GM18861 (cell line): Measurements from ENCODE around the gene SPATC1L.

Source experiments
- ATAC-seq: cut with Tn5 transposase; IDR thresholded peaks from one replicate; pipeline ENCODE4 v1.9.1; 2021; ENCODE audit not compliant: unreplicated experiment

SPATC1L gene

DNA sequence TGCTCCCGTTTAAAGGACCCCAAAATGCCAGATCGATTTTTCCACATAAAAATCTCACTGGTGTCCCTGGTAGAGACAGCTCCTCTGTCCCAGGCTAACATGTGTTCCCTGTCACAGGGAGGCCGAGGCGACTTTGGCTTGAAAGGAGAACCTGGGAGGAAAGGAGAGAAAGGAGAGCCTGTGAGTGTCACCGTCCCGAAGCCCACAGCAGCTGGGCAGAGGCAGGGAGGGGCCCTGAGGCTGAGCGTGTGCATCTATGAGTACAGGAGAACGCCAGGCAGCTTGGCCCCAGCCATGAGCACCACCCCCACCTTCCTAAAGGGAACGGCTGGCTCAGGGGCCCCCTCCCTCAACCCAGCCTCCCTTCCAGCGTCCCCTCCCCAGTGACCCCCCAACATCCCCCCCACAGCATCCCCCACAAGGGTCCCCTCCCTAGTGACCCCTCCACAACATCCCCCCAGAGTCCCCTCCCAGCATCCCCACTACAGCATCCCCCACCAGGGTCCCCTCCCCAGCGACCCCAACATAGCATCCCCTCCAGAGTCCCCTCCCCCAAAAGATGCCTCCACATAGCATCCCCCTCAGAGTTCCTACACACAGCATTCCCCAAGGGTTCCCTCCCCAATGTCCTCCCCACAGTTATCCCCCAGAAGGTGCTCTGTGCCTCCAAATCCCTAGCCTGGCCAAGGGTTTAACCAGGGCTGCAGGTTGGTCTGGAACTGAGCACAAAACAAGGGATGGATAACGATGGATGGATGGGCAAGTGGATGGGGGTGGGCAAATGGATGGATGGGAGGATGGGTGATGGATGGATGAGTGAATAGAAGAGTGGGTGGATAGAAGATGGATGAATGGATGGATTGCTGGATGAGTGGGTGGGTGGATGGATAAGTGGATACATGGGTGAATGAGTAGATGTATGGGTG, 61.2 kb downstream of the SPATC1L start:
- no peak for ATAC-seq

- ATAC-seq, result no peak
These were observed 62.0 kb downstream of the SPATC1L start for GRCh38 chr21:46122237-46122671.

DNA sequence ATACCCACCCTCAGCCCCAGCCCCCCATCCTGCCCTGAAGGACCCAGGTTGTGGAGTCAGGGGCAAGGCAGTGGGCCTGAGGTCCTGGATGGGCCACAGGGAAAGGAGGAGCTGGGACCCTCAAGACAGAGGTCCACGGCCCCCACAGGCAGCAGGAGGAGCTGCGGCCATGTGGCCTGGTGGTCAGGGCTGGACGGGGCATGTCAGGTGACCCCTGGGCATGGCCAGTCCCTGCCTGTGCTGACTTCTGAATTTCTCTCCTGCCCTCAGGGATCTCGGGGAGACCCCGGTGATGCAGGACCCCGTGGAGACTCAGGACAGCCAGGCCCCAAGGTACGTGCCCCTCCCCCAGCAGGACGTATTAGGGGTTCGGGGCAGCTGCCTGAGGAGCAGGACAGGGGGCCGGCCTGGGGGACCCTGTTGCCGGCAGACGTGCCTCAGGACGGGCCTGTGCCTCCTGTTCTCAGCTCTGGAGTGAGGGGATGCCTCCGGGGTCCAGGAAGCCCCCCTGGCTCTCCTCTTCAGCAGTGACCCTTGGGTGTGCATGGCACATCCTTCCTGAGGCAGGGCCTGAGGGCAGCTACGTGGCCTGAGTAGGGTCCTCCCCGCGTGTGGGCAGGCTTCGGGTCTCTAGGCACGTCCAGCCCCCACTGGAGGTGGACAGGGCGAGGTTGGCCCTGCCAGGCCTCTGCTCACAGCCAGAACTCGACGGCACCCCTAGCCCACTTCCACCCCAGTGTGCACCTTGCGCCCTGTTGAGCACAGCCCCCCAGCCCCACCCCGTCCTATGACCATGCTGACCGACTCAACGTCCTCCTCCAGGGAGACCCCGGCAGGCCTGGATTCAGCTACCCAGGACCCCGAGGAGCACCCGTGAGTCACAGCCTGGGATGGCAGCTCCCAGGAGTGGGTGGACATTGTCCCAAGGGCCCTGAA, 62.7 kb downstream of the SPATC1L start:
- ATAC-seq, result no peak

DNA sequence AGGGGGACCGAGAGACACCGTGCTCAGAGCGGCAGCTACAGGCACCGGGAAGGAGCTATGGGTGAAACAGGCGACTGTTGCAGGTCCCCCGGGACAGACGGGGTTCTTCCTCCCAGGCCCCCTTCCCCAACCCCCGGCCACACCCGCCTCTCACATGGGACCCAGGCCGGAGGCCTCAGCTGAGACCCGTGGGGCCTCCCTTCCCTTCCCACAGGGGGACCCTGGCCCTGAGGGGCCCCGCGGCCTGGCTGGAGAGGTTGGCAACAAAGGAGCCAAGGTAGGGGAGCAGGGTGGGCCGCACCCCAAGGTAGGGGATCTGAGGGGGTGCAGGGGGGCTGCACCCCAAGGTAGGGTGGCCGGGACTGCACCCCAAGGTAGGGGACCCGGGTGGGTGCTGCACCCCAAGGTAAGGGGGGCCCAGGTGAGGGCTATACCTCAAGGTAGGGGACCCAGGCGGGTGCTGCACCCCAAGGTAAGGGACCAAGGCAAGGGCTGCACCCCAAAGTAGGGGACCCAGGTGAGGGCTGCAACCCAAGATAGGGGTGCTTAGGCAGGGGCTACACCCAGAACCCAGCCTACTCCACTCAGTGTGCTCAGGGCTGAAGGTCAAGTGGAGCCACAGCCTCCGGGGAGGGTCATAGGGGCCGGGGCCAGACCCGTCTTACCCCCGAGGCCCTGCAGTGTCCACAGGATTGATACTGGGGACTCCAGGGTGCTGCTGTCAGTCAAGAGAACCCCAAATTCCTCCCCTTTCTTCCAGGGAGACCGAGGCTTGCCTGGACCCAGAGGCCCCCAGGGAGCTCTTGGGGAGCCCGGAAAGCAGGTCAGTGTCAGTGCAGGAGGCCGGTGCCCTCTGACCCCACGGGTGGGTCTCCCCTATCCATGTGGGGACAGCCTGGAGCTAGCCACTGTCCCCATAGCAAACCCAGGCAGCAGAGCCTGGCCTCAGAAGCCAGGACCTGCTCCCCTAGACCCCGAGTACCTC, 63.7 kb downstream of the SPATC1L start:
- ATAC-seq, result no peak

DNA sequence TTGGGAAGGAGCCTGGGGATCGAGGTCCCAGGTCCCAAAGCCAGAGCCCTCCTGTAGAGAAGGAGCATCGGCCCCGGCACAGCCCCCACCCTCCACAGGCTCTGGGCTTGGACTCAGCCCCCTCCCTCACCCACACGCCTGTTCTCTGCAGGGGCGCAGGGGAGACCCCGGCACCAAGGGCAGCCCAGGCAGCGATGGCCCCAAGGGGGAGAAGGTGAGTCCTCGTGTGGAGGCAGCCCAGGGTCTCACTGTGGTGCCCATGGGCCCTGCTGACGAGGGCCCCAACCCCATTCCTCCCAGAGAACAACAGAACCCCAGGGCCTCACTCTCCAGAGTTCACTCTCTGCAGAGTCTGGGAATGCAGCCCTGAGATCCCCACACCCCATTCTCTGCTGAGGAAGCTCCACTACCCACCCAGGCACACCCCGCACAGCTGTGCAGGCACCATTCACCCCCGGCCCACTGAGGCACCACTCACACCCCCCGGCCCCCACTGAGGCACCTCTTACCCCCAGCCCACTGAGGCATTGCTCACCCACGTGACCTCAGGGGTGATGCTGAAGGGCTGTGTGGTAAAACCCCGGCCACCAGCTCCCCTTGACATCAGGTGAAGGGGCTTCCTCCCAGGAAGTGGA, 64.5 kb downstream of the SPATC1L start:
- ATAC-seq, result no peak

DNA sequence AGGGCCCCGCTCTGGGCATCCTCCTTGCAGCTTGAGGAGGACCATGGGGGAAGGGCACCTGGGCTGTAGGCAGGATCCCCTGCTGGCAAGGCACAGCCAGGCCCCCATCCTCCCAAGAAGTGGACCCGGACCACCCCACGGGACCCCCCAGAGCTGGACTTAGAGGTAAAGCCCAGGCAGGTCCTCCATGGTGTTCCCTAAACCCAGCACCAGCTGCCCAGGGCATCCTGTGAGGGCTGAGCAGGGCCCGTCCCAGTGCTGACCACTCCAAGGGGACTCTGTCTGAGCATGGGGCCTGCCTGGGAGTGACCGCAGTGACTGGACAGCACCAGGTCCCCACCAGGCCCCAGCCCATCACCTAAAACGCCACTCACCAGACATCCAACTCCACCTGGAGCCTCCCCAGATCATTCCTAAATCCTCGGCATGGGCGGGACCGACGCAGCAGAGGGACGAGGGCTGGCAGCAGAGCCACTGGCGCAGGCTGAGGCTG, 65.1 kb downstream of the SPATC1L start:
- no peak for ATAC-seq

DNA sequence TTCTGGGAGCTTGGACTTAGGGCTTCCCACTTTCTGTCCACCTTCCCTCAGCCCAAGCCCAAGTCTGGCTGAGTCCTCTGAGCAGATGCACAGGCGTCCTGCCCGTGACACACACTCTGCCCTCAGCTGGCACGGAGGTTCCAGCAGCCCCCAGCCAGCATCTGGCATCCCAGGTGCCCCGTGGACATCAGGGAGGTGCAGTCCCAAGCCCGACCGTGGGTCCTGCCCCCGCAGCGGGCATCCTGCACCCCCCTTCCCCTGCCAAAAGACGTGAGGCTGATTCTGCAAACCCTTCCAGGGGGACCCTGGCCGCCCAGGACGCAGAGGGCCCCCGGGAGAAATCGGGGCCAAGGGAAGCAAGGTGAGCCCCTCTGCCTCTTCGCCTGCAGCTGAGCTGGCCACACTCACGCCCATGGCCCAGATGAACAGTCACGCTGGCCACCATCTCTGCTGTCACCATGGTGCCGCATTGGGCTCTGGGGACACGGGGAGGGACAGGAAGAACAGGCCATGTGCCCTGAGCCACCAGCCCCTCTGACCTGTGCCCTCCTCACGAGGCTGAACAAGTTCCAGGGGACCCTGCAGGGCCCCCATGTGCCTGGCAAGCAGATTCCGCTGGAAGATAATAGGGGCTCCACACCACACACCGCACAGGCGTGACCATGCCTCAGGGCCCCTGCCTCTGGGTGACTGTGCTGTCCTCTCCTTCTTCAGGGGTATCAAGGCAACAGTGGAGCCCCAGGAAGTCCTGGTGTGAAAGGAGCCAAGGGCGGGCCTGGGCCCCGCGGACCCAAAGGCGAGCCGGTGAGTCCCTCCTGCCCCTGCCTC, 65.7 kb downstream of the SPATC1L start:
- no peak for ATAC-seq

DNA sequence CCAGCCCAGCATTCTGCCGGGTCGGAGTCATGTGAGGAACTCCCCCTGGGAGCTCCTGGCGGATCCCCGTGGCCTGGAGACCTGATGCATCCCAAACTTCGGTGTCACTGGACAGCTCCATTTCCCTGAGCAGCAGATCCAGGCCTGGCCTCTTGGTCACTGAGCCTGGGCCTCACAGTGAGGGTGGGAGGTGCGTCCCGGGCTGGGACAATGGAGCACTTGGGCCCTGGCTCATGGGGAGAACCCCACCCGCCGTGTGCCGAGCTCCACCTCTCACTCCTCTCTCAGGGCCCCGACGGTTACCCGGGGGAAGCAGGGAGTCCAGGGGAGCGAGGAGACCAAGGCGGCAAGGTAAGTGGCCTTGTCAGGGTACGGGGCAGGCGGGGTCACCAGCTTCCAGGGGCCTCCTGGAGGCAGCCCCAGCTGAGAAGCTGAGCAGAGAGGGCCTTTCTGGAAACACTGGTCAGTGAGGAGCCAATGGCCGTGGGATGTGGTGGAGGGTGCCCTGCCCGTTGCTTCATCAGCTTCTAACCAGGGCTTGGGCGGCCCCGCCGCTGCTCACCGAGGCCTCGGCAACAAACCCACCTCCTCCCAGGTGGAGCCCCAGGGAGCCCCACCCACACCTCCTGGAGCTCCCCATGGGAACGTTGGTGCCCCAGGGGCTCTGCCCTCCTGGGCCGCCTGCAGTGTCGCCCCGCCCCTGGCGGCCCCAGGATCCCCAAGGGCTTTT, 66.5 kb downstream of the SPATC1L start:
- no peak for ATAC-seq

DNA sequence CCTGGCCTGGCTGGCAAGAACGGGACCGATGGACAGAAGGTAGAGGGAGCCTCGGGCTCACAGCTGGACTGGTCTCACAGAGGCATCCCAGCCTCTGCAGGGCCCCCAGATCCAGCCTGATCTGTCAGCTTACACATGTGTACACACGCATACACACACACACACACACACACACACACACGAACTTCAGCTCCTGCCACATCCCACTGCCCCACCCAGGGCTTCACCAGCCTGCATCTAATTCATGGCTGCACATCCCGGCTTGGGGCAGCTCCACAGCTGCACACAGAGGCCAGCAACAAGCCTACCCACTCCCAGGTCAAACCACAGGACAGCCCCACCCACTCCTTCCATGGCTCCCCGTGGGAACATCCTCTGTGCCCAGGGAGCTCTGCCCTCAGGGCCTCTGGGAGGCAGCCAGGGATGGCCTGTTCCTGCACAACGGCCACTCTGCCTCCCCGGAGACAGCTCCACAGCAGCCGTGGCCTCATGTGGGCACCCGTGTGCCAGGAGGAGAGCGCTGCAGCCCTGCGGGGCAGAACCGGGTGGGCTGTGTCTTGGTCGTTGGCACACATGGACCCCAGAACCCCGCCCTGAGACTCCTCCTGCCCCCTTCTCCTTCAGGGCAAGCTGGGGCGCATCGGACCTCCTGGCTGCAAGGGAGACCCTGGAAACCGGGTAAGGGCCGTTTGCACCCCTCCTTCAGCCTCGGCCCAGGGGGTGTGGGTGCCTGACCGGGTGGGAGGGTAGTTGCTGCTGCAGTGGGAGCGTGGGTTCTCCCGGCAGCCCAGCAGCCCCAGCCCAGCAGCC, 67.3 kb downstream of the SPATC1L start:
- ATAC-seq, result no peak

GRCh38 chr21:46116189-46116775, 68.0 kb downstream of the SPATC1L start:
- no peak for ATAC-seq

DNA sequence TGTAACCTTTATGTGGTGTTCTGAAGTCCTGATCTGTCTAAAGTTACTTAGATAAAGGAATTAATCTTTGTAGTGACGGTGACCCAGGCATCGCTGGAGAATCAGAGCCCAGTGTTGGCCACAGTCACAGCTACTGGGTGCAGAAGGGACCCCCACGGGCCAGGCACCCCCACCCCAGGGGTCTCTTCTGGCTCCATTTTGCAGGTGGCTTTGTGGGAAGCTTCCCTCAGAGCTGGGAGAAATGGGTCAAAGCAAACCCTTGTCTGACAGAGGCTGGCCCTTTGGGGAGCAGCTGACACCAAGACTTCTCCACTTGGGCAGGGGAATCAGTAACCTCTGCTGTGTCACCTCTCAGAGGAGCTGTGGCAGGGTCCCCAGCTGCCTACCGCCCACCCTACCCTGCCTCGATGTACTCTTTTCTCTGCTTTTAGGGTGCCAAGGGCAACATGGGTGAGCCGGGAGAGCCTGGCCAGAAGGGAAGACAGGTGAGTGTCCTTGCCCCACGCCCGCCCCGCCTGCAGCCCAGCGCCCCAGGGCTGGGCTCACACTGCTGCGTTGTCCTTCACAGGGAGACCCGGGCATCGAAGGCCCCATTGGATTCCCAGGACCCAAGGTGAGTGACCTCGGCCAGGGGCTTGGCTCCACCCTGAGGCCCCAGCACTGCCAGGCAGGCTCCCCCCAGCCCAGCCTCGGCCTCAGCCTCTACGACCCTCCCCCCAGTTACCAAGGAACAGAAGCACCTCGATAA, 68.6 kb downstream of the SPATC1L start:
- ATAC-seq, result no peak

DNA sequence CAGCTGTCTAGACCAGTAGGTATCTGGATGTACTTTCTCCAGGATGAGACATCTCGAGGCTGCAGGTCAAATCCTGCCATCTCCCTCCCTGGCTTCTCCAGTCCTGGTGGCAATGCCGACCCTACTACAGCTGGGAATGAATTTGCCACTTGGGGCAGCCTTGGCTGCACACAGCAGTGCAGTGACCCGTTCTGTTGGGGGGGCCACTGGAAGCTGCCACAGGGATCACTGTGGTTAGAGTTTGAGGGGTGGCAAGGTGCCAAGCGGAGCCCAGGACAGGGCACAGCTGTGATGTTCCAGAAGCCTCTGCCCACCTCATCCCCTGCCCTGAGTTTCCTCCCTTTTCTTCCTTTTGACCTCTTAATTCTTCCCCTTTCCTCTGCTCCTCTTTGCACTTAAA, 69.3 kb downstream of the SPATC1L start:
- no peak for ATAC-seq

DNA sequence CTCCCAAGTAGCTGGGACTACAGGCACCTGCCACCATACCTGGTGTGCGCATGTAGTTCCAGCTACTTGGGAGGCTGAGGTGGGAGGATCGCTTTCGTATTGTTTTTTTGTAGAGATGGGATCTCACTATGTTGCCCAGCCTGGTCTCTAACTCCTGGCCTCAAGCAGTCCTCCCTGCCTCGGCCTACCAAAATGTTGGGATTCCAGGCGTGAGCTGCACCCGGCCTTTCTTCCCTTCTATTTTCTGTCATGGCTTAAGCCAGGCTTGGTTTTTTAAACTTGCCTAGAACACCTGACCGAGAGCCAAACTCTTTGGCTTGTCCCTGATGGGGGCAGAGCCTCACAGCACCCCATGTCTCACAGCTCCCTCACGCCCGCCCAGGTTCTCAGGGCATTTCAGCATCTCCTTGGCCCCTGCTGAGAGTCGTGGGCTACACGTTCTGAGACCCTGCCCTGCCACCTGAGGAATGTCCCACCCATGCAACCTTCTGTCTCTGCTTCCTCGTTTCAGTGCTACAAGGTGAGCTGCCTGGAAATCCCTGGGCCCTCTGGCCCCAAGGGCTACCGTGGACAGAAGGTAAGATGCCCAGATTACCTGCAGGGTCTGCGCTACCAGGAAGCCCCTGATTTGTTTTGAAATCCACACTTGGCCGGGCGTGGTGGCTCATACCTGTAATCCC, 70.6 kb downstream of the SPATC1L start:
- ATAC-seq, result no peak

DNA sequence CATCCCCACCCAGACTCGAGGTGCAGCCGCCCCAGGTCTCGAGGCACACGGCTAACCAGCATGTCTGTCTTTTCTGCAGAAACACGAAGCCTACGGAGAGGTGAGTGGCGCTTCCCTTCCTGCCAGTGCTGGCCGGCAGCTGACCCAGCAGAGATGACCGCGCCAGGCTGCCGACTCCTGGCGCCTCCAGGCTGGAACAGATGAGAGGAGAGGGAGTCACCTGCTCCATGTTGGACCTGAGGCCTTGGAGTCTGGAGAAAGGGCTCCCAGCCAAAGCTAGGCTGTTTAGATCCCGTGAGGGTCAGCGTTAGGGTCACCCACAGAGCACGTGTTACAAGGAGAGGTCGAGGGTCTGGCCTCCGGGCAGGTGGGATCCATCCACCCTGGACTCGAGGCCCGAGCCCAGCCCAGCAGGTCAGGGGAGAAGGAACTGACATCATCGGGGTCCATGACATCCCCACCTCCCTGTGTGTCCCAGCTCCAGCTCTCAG, 71.5 kb downstream of the SPATC1L start:
- ATAC-seq, result no peak

- no peak for ATAC-seq
These were observed 72.2 kb downstream of the SPATC1L start for GRCh38 chr21:46111857-46112724.
